GM18951 (cell line): ENCODE measurements around the gene CHST11.

Experiments
- POLR2A ChIP-seq: IDR thresholded peaks from 4 replicates; pipeline ENCODE4 v1.6.1; 2011; ENCODE audit warnings: mild to moderate bottlenecking; ENCODE audit not compliant: insufficient read length, insufficient read depth; ENCODE audit errors: extremely low read depth
- in situ Hi-C: fragments of 300-500 bp; cut with MboI; formaldehyde crosslinking; loops from one replicate; pipeline ENCODE4 v1.12.0; 2022; ENCODE audit warnings: low sequenced_read_pairs, mixed read lengths, inconsistent platforms; ENCODE audit not compliant: unreplicated experiment

Gene CHST11

DNA sequence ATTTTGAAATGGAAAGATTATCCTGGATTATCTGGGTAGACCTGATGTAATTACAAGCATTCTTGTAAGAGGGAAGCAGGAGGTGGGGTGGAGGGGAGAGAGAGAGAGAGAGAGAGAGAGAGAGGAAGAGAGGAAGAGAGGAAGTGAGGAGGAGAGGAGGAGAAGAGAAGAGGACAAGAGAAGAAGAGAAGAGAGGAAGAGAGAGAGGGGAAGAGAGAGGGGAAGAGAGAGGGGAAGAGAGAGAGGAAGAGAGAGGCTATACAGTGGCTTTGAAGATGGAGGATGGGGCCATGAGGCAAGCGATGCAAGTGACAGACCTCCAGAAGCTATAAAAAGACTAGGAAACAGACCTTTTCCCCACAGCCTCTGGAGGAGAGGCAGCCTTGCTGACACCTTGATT, 13.7 kb upstream of the CHST11 start:
- in situ Hi-C loops = no loop called here
- no peak for TF ChIP-seq POLR2A

DNA sequence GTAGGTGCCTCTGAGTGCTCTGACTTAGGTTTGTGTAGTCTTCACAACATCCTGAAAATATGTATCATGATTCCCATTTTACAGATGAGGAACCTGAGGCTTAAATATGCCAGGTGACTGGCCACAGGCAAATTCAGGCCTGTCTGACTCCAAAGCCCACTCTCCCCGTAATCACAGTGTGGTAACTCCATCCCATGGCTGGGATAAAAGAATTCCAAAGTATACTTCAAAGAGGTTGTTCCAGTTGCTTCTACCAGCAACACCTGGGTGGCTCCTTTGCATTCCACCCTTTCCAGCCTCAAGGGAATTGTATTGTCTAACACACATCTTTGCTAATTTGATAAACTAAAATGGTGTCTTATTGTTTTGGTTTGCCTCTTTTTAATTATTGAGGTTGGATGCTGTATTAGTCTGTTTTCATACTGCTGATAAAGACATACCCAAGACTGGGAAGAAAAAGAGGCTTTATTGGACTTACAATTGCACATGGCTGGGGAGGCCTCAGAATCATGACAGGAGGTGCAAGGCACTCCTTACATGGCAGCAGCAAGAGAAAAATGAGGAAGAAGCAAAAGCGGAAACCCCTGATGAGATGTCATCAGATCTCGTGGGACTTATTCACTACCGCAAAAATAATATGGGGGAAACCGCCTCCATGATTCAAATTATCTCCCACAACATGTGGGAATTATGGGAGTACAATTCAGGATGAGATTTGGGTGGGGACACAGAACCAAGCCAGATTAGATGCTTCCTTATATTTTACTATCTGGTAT, 9.9 kb upstream of the CHST11 start:
- in situ Hi-C loops = no loop called here
- TF ChIP-seq POLR2A = no peak

DNA sequence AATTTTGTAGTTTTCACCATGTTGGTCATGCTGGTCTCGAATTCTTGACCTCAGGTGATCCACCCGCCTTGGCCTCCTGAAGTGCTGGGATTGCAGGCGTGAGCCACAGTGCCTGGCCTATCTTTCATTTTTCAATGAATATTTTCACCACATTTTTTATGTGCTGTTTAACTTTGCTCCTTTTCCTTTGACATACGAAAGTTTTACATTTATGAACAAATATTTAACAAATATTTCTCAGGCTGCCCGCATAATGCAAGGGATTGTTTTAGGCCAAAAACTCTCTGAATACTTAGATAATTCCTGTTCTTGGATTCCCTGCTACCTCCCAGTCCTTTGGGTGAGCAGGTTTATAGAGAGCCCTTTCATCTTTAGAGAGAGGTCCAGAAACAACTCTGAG, 8.7 kb upstream of the CHST11 start:
- no peak for TF ChIP-seq POLR2A
- in situ Hi-C loops = no loop called here

- in situ Hi-C loops = no loop called here
- TF ChIP-seq POLR2A = no peak
These were observed 8.3 kb upstream of the CHST11 start for GRCh38 chr12:104448451-104448850.

GRCh38 chr12:104450700-104451099, 6.0 kb upstream of the CHST11 start:
- in situ Hi-C loops = loop anchor here (10.0 kb wide), 1 partner anchor 66 kb away; no protein-coding TSS in a partner anchor
- TF ChIP-seq POLR2A = no peak

DNA sequence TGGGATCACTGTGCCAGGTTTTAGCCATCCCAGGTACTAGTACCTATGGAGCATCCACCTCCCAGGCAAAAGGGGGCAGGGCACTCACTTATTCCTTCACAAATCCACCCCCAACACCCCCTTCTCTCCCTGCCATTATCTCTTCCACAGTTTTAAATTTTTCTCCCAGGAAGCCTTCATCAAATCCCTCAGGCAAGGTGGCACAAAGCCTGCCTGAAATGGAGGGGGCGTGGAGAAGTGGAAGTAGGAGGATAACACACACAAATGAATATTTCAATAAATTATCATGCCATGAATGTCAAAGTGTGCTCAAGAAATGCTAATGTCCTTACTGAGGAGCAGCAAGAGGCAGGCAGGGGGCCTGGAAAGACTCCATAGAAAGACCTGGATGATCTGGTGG, 4.7 kb upstream of the CHST11 start:
- no peak for TF ChIP-seq POLR2A
- in situ Hi-C loops = loop anchor here (10.0 kb wide), 1 partner anchor 67 kb away; no protein-coding TSS in a partner anchor

- in situ Hi-C loops = loop anchor here (10.0 kb wide), 1 partner anchor 68 kb away; no protein-coding TSS in a partner anchor
These were observed 3.6 kb upstream of the CHST11 start for GRCh38 chr12:104453133-104453532.

GRCh38 chr12:104454997-104455396, 1.8 kb upstream of the CHST11 start:
- TF ChIP-seq POLR2A = no peak
- in situ Hi-C loops = loop anchor here (10.0 kb wide), 1 partner anchor 70 kb away; no protein-coding TSS in a partner anchor

More at GRCh38 chr12:104453133-104453532, 3.6 kb upstream of the CHST11 start:
- TF ChIP-seq POLR2A = no peak

GRCh38 chr12:104455578-104456416, 951 bp upstream of the CHST11 start:
- in situ Hi-C loops = loop anchor here (10.0 kb wide), 1 partner anchor 71 kb away; no protein-coding TSS in a partner anchor

DNA sequence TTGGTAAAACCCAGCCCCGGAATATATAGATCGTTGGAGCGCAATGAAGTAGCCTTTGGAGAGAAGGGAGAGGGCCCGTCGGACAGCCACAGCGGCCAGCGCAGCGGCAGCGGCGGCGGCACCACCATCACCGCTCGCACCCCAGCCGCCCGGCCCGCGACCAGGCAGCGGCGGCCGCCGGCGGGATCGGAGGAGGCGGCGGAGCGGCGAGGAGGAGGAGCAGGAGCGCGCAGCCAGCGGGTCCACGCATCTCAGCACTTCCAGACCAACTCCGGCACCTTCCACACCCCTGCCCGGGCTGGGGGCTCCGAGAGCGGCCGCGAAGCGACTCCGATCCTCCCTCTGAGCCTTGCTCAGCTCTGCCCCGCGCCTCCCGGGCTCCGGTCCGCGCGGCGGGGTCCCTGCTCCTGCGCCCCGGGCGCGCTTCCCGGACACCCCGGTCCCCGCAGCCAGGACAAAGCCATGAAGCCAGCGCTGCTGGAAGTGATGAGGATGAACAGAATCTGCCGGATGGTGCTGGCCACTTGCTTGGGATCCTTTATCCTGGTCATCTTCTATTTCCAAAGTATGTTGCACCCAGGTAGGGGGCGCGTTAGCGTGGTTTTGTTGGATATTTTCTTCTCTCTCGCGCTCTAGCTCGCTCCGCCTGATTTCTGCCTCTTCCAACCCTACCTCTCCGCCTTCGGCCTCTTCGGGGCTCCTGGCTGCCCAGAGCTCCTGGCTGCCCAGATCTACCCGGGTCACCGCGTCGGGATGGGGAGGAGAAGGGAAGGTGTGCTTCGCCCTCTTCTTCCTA, 400 bp downstream of the CHST11 start:
- peak; percentile 83 for TF ChIP-seq POLR2A
- in situ Hi-C loops = loop anchor here (10.0 kb wide), 1 partner anchor 72 kb away; no protein-coding TSS in a partner anchor

More at GRCh38 chr12:104455578-104456416, 951 bp upstream of the CHST11 start:
- TF ChIP-seq POLR2A = no peak

DNA sequence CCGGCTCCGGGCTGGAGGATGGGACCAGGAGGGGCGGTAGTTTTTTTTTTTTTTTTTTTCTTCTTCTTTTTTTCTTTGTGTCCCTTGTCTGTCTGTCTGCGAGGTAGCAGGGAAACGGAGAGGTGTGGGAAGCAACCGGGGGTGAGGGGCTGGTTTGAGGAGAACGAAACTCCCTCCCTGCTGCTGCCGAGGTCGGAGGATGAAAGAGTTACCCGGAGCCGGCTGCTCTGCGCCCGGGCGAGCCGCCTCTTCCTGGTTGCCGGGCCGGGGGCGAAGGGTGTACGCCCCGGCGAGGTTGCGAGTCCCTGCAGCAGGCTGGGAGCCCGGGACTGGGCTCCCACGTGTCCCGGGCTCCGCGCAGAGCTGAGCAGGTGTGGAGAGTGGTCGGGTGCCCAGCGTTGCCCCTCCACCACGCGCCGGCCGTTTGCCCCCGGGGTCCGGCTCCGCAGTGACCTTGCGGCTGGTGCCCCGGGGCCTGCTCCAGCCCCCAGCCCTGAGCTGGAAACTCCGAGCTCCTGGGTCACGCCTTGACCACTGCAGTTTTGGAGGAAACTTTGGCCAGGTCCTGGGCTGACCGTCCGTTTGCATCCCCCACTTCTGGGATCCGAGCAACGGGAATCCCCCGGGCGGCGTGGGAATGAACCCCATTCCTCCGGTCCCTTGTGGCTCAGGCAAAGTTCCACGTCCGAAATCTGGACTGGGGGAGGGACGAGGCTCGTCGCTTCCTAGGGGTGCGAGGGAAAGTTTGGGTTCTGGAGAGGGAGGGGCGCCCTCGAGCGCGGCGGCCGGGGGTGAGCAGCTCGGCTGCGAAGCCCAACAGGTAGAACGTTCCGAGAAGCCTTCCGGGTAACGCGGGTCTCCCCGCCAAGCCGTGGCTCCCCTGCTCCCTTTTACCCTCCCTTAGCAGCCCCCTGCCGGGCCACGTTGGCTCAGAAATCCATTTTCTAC, 1.3 kb downstream of the CHST11 start:
- in situ Hi-C loops = loop anchor here (10.0 kb wide), 1 partner anchor 73 kb away; no protein-coding TSS in a partner anchor
- peak; percentile 57 for TF ChIP-seq POLR2A
